Frontal cortex (tissue), 4 donors: ENCODE measurements around the gene CAPZA1. TPM values are rescaled to one million over a fixed set of nuclear protein-coding genes. Genes with fewer than 3 reads are reported as not detected.
"Not testable (repeated sequence)": the region's sequence is repeated elsewhere in the genome, so short reads cannot be mapped to it uniquely, and the experiment has no call there.

Source experiments
- DNase-seq, 2 donors: peaks; one replicate each; pipeline ENCODE4 v3.0.0; 2012; ENCODE audit warnings: low spot score in 2 of 2
- FAIRE-seq: peaks from 2 replicates; lab custom pipeline; 2012; peaks lifted over from hg19 to GRCh38; lab: Jason Lieb, UNC
- total RNA-seq: library from RNA; depleted of rRNA; stranded (reverse); fragments of >200 nt; gene quantifications from one replicate; pipeline ENCODE4 v1.2.3, GENCODE V29; 2014
- donor health status: control.
- donor health status: control.
- donor health status: control.

CAPZA1 gene
- total RNA-seq: 90.9 TPM

- FAIRE-seq (no peak), DNase-seq (peak; percentile 65 to 80)
Observed at GRCh38 chr1:112619518-112620376, at the start of gene CAPZA1. CAPZA1 (plus strand) TSS chr1:112619832; CDS start chr1:112619845, 13 bp downstream.

- DNase-seq (no peak), FAIRE-seq (no peak)
Observed at GRCh38 chr1:112575154-112575804, 44.4 kb upstream of the CAPZA1 start.

- no peak for FAIRE-seq
- no peak for DNase-seq
Observed at GRCh38 chr1:112576240-112576639, 43.4 kb upstream of the CAPZA1 start.

DNA sequence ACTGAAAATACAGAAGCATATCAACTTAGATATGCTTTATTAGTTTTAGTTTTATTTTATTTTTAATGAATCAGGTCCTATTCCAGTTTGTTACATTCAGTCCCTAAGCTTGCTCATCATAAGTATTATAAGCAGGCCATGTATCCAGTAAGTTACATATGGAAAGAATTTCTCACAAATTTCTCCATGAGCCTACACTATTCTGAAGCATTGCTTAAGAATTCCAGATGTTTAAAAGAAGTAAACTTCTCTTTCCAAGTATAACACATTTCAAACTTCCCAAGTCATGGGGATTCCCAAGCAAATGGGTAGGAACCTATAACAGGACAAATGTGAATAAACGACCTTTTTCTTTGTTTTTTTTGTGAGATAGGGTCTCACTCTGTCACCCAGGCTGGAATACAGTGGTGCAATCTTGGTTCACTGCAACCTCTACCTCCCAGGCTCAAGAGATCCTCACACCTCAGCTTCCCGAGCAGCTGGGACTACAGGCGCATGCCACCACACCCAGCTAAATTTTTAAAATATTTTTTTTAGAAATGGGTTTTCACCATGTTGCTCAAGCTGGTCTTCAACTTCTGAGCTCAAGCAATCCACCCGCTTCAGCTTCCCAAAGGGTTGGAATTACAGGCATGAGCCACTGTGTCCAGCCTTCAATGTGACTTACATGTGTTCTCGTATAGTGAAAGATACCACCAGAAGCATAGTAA, 39.7 kb upstream of the CAPZA1 start:
- DNase-seq (no peak), FAIRE-seq (no peak)

DNA sequence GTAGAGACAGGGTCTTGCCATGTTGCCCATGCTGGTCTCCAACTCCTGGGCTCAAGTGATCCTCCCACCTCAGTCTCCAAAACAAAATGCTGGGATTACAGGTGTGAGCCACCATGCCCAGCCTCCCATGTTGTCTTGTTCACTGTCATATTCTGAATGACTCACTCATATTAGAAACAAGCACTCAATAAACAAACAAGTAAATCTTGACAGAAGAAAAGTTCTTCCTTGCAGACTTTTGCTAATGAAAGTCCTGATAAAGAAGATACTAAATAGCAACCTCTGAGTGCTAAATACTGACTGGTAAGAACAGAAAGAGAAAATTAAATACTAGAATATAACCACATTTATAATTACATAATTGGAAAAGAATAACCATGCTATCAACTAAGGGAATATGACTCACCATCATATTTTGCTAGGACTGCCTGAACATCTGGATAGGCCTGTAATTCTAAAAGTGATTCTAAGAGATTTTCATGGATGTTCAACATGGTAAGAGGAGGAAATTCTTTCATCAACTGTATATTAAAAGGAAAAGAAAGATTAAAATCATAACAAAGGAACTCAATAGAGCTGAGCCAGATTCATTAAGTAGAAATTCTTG, 37.9 kb upstream of the CAPZA1 start:
- no peak for FAIRE-seq
- no peak for DNase-seq

DNA sequence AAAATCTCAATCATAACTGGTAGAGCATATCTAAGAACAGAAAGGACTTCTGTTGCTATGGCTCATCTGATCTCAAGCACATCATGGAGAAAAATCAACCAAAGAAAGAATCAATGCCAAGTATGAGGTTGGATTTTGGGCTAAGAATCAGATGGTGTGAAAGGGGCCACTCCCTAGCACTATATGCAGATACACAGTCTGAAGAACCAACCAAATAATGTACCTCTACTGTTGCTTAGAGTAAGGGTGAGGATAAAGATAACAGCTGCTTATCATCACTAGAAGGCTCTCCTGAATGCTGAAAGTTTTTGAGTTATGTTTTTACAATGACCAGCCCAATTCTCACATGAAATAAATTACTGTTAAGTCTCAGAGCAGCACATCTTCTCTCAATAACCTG, 36.3 kb upstream of the CAPZA1 start:
- no peak for FAIRE-seq
- DNase-seq: no peak

- DNase-seq: no peak
- FAIRE-seq: no peak
Observed at GRCh38 chr1:112589766-112590165, 29.9 kb upstream of the CAPZA1 start.

DNA sequence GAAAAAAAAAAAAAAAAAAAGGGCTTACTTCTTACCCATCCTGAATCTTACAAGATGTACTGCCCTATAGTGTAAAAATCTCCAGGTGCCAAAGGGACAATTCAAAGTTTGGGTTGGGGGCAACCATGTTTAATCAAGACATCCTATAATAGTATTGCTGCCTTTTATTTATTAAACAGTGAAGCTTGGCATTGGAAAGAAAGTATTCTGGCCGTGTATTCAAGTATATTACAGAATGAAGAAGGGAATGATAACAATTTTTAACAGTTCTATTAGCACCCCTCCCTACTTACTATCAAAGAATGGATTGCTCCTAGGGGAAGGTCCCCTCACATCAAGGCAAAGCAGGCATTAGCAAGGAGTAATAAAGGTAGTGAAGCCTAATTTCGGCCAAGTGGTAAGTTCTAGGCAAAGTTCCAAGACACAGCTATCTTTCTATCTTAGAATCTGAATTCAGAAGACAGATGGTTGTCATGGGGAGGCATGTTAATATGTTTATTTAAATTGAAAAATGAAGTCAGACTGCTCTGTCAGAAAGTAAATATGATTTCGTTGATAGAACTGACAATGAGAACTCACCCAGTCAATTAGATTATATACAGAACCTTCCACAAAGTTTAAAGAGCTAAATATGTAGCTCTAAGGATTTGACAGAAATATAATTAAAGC, 25.3 kb upstream of the CAPZA1 start:
- DNase-seq: no peak
- no peak for FAIRE-seq

GRCh38 chr1:112599477-112599876, 20.2 kb upstream of the CAPZA1 start:
- FAIRE-seq: no peak
- no peak for DNase-seq

DNA sequence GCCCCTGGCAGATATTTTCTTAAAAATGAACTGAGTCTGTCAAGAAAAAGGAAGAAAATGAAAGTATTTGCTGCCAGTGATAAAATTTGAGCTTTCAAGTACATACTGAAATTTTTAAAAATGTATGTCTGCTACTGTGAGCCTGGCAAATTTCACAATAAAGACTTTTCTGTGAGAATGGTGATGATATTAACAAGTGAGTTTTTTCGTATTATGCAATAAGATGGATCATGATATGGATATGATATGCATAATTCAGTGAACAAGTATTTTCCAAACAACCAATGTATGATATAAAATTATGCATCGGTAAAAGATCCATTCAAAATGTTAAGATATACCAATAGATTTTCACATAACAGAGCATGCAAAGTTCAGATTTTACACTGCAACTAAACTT, 16.6 kb upstream of the CAPZA1 start:
- FAIRE-seq (no peak), DNase-seq (no peak)

DNA sequence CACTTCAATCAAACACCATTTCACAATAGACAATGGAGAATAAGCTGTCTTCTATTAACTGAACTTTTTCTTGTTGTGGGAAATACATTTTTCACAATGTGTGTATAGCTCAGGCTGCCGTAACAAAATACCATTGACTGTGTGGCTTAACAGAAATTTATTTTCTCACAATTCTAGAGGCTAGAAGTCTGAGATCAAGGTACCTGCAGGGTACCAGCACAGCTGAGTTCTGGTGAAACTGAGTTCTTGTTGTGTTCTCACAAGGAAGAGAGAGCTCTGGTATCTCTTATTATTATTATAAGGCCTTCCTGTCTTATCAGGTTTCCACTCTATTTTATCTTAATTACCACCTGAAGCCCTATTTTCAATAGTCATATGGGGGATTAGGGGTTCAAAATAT, 16.1 kb upstream of the CAPZA1 start:
- FAIRE-seq (no peak), DNase-seq (no peak)

- no peak for FAIRE-seq
- DNase-seq: no peak
Observed at GRCh38 chr1:112605633-112606327, 13.9 kb upstream of the CAPZA1 start.

GRCh38 chr1:112614460-112615065, 5.1 kb upstream of the CAPZA1 start:
- FAIRE-seq (no peak), DNase-seq (no peak)

DNA sequence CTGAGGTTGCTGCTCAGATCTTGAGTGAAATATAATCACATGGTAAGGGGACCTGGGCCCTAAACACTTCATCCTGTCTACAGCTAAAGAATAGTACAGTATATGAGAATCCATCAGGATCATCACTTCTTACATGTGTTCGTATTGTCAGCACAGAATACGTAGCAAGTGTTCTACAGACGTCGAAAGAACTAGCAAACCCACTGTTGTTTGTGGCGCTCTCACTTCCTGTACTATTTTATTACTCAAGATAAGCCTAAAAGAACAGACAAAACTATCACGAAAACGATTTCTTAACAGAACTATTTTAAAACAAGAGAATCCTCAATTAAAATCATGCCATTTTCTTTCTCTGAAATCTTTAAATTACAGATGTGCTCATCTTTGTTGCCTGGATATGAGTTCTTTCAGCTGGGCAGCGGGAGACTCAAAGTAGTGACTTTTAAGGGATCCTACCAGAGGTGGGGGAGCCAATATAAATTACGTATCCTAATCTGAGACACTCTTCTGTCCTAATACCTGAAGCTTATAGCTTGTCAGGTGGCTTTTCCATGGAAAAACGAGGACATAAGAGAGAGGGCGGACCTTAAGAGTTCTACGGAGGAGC, 1.4 kb upstream of the CAPZA1 start:
- FAIRE-seq (no peak), DNase-seq (peak in 1 of 2 donors; percentile 35)

DNA sequence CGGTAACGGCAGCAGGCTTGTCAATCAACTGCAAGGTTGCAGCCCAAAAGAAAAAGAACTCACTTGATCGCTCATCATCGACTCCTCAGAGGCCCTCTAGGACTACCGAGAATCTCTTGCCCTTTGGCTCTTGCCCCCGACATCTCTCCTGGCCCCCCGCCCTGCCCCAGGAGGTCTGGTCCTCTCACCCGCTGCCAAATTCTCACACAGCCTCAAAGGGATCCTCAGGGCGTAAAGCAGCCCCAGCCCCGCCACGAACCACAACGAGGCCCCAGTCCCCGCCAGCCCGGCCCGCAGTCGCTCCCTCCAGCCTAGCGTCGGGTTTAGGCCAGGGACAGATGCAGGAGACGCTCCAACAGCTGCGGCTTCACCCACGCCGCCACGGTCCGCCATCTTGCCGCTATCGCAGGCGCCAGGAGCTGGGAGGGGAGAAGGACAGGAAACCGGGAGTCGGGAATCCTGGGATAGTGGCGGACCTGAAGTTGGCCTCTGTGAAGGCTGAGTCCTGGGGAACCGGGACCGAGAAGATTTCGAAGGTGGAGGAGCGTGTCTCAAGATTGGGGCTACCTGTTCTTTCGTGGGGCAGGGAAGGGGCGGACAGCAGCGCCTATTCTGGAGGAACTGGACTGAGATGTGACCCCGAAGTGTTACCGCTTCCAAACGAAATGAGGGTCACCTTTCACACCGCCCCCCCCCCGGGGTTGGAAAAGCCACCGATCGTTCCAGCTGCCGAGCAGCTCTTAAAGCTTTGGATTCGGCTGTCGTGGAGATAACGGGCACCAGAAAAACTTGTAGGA, 713 bp upstream of the CAPZA1 start, which contains the start of gene ST7L:
Gene ST7L, minus strand, starts transcription at position 421 of the 797 bp plus-strand sequence. Its CDS starts 28 bp downstream, at position 393.
- peak; percentile 60 for DNase-seq
- no peak for FAIRE-seq

- DNase-seq (no peak), FAIRE-seq (no peak)
Observed at GRCh38 chr1:112620377-112620695, 704 bp downstream of the CAPZA1 start.

GRCh38 chr1:112624493-112624892, 4.9 kb downstream of the CAPZA1 start:
- not testable (repeated sequence) for FAIRE-seq, DNase-seq

DNA sequence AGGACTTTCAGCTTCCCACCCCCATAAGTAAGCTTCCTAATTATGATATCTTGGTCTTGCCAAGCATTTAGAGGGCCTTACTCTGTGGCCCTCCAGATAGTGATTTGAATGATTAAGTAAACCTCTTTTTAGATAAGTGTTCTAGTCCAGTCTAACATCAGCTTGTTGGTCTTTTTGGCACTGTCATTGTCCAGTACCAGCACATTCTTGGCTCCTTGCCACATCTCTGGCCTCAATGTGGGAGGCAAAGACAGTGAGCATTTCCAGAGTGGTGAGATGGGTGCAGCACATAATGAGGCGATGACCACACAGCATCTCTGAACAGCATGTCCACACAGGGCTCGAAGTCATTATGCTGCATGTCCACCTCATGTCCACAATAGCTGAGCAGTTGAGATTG, 6.1 kb downstream of the CAPZA1 start:
- FAIRE-seq: no peak

More for the DNA sequence above, 6.1 kb downstream of the CAPZA1 start:
- DNase-seq: no peak
